Midbrain (tissue), 1 donor: Measurements from ENCODE around the gene GPC3.
"Not testable (repeated sequence)": the region's sequence is repeated elsewhere in the genome, so short reads cannot be mapped to it uniquely, and the experiment has no call there.

Experiments used
- DNase-seq: peaks from one replicate; lab custom pipeline; 2025; lab: John Stamatoyannopoulos, UW

The GPC3 gene

GRCh38 chrX:133762976-133763548 is 222.3 kb downstream of the GPC3 start:
- not testable (repeated sequence) for DNase-seq

- DNase-seq: no peak
Measured at GRCh38 chrX:133754657-133755056, 230.7 kb downstream of the GPC3 start.

GRCh38 chrX:133749951-133750350 is 235.4 kb downstream of the GPC3 start:
- no peak for DNase-seq

- DNase-seq: no peak
Measured at GRCh38 chrX:133749370-133749769, 236.0 kb downstream of the GPC3 start.

GRCh38 chrX:133747196-133747595 is 238.2 kb downstream of the GPC3 start:
- DNase-seq: no peak

- DNase-seq: no peak
Measured at GRCh38 chrX:133746593-133746992, 238.8 kb downstream of the GPC3 start.

GRCh38 chrX:133745349-133745748 is 240.0 kb downstream of the GPC3 start:
- no peak for DNase-seq

- no peak for DNase-seq
Measured at GRCh38 chrX:133742602-133743305, 242.6 kb downstream of the GPC3 start.

- DNase-seq: no peak
Measured at GRCh38 chrX:133741303-133741702, 244.1 kb downstream of the GPC3 start.

- no peak for DNase-seq
Measured at GRCh38 chrX:133726642-133727041, 258.8 kb downstream of the GPC3 start.

- no peak for DNase-seq
Measured at GRCh38 chrX:133726211-133726630, 259.2 kb downstream of the GPC3 start.

- DNase-seq: no peak
Measured at GRCh38 chrX:133723930-133724329, 261.5 kb downstream of the GPC3 start.

- DNase-seq: no peak
Measured at GRCh38 chrX:133722756-133723155, 262.6 kb downstream of the GPC3 start.

- not testable (repeated sequence) for DNase-seq
Measured at GRCh38 chrX:133720269-133720668, 265.1 kb downstream of the GPC3 start.

- no peak for DNase-seq
Measured at GRCh38 chrX:133715715-133716114, 269.7 kb downstream of the GPC3 start.

- no peak for DNase-seq
Measured at GRCh38 chrX:133709501-133709900, 275.9 kb downstream of the GPC3 start.

GRCh38 chrX:133706890-133707289 is 278.5 kb downstream of the GPC3 start:
- DNase-seq: no peak

GRCh38 chrX:133702230-133702629 is 283.2 kb downstream of the GPC3 start:
- DNase-seq: no peak

- DNase-seq: no peak
Measured at GRCh38 chrX:133699023-133699728, 286.2 kb downstream of the GPC3 start.

- peak; percentile 13 for DNase-seq
Measured at GRCh38 chrX:133698298-133698697, 287.1 kb downstream of the GPC3 start.

GRCh38 chrX:133697656-133698055 is 287.7 kb downstream of the GPC3 start:
- no peak for DNase-seq

- DNase-seq: no peak
Measured at GRCh38 chrX:133689997-133690599, 295.3 kb downstream of the GPC3 start.

- DNase-seq: no peak
Measured at GRCh38 chrX:133685822-133686221, 299.6 kb downstream of the GPC3 start.
